ENCODE results near the gene FBXO48.

- TF ChIP-seq CTCF (IDR thresholded peaks at IDR 0.05): no peak
- TF ChIP-seq EP300 (IDR thresholded peaks at IDR 0.05): no peak
Observed at GRCh38 chr2:68482296-68482820, 15.3 kb upstream of the FBXO48 start.
